Measurements from ENCODE around the gene LAMB4. TPM values are rescaled to one million over a fixed set of nuclear protein-coding genes. Genes with fewer than 3 reads are reported as not detected.

The LAMB4 gene
- total RNA-seq, 1 donor, result 0.45 TPM

DNA sequence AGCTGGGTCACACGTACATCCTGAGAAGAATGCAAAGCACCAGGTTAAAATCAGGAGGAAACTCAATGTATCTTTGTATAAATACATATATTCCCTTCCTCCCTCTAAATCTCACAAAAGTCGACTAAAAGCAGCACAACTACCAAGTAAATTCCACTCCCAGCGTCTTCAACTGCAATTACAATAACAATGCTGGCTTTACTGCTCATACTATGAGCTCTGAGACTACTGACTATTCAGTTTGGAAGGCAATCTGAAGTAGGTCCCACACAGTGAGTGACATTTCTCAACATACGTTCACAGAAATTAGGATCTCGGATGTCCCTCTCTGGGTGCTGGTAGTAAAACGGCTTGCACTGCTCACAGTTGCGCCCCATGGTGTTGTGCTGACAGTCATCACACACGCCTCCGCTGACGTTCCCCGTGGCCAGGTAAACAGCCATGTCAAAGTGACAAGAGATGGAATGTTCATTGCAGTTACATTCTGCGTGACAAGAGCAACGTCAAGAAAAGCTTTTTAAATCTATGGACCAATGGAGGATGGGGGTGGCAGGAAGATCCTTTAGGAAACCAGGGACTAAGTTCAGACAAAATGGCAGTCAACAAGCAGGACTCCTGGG lies 154.7 kb downstream of the LAMB4 start:
- H3K4me3 ChIP-seq (ENCODE audit: low read depth, low read length), result no peak overlapping the region
- DNase-seq (ENCODE audit: low read depth), result no peak
- TF ChIP-seq, protein P1, sequence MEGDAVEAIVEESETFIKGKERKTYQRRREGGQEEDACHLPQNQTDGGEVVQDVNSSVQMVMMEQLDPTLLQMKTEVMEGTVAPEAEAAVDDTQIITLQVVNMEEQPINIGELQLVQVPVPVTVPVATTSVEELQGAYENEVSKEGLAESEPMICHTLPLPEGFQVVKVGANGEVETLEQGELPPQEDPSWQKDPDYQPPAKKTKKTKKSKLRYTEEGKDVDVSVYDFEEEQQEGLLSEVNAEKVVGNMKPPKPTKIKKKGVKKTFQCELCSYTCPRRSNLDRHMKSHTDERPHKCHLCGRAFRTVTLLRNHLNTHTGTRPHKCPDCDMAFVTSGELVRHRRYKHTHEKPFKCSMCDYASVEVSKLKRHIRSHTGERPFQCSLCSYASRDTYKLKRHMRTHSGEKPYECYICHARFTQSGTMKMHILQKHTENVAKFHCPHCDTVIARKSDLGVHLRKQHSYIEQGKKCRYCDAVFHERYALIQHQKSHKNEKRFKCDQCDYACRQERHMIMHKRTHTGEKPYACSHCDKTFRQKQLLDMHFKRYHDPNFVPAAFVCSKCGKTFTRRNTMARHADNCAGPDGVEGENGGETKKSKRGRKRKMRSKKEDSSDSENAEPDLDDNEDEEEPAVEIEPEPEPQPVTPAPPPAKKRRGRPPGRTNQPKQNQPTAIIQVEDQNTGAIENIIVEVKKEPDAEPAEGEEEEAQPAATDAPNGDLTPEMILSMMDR (IDR thresholded peaks at IDR 0.05; ENCODE audit: insufficient read depth, low read length), result no peak

DNA sequence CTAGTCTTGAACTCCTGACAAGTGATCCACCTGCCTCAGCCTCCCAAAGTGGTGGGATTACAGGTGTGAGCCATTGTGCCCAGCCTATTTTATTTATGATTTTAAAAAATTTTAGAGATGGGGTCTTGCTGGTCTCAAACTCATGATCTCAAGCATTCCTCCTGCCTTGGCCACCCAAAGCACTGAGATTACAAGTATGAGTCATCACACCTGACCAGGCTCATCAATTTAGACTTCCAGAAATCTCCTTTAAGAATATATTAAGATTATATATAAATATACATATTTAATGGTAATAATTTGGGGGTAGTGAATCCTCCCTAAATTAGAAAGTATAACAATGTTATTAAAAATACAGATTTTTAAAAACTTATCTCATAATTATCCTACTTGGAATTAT lies 156.3 kb downstream of the LAMB4 start:
- H3K4me3 ChIP-seq (ENCODE audit: low read depth, low read length), result no peak overlapping the region
- no peak for DNase-seq (ENCODE audit: low read depth)
- TF ChIP-seq, protein P1 (IDR thresholded peaks at IDR 0.05; ENCODE audit: insufficient read depth, low read length), result no peak

Small RNA genes lying within 50 kb of the gene (small RNA-seq; reads per million reads assigned to genes)
- not detected for gene RF00012

Other genes starting within 250 kb of the LAMB4 start
- gene DLD, start 239.2 kb downstream of the LAMB4 start, total RNA-seq (ENCODE audit: low replicate concordance), result 71.9 and 85.7 TPM in 2 replicates
- gene LAMB1, start 127.2 kb downstream of the LAMB4 start, total RNA-seq (ENCODE audit: low replicate concordance), result 332 and 467 TPM in 2 replicates